ENCODE measurements around the gene RBCK1. TPM values are rescaled to one million over a fixed set of nuclear protein-coding genes. Genes with fewer than 3 reads are reported as not detected.

Gene RBCK1
- 73.1 and 104 TPM in 2 replicates for total RNA-seq

- Histone ChIP-seq H3K27me3 (ENCODE audit: insufficient read depth, low read length) (no peaks in the 10 kb centered on the region), H2AFZ (ENCODE audit: low read length) (peak within 1 kb of the TSS; percentile 99), H3K36me3 (ENCODE audit: insufficient read depth, low read length) (peaks cover 23% of the 10 kb centered on the region), H3K79me2 (ENCODE audit: insufficient read depth, low read length) (peaks cover 48% of the 10 kb centered on the region), H3K9me3 (ENCODE audit: low read depth, low read length) (no peaks in the 10 kb centered on the region), H3K4me3 (ENCODE audit: insufficient read depth, low read length) (peak within 1 kb of the TSS; percentile 95), H3K27ac (ENCODE audit: low read depth, low read length) (peak within 1 kb of the TSS; percentile 86), H3K4me2 (ENCODE audit: insufficient read depth, low read length) (peak within 1 kb of the TSS; percentile 96), H4K20me1 (ENCODE audit: insufficient read depth, low read length) (peaks cover 20% of the 10 kb centered on the region), H3K4me1 (ENCODE audit: insufficient read depth, low read length) (peaks cover 19% of the 10 kb centered on the region)
- DNase-seq (ENCODE audit: insufficient read length, low spot score, missing footprints), result peak; percentile 100
- TF ChIP-seq, protein P1, sequence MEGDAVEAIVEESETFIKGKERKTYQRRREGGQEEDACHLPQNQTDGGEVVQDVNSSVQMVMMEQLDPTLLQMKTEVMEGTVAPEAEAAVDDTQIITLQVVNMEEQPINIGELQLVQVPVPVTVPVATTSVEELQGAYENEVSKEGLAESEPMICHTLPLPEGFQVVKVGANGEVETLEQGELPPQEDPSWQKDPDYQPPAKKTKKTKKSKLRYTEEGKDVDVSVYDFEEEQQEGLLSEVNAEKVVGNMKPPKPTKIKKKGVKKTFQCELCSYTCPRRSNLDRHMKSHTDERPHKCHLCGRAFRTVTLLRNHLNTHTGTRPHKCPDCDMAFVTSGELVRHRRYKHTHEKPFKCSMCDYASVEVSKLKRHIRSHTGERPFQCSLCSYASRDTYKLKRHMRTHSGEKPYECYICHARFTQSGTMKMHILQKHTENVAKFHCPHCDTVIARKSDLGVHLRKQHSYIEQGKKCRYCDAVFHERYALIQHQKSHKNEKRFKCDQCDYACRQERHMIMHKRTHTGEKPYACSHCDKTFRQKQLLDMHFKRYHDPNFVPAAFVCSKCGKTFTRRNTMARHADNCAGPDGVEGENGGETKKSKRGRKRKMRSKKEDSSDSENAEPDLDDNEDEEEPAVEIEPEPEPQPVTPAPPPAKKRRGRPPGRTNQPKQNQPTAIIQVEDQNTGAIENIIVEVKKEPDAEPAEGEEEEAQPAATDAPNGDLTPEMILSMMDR (IDR thresholded peaks at IDR 0.05; ENCODE audit: extremely low read depth, low read depth, low read length), result no peak
Measured at GRCh38 chr20:407953-408842, at the start of gene RBCK1. TSS of gene RBCK1 (plus strand) at chr20:408299. CDS start at chr20:408758, 459 bp downstream.

DNA sequence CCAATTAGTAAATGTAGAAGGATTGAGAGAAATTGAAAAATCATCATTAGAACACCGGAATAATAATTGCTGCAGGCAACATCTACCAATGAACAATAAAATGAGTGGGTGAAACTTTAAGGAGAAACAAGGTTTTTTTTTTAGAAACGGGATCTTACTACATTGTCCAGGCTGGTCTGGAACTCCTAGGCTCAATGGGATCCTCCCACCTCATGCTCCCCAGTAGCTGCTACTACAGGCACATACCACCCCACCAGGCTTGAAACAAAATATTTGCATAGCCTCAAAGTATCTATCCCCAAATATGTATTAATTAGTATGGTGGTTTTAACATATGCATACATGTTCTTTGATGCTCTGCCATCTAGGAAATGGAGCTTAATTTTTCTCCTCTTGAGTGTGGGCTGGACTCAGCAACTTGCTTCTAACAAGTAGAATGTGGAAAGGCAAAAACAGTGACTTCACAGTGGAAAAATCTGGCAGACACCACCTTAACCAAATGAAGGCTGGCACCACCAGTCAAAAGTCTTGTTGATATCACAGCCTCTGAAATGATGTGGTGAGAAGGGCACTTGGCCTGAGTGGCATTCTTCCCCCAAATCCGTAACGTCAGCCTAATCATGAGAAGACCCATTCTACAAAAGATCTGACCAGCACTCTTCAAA lies 49.1 kb upstream of the RBCK1 start:
- Histone ChIP-seq H3K27ac (ENCODE audit: low read depth, low read length) (no peak overlapping the region), H3K27me3 (ENCODE audit: insufficient read depth, low read length) (no peaks in the 10 kb centered on the region), H3K4me2 (ENCODE audit: insufficient read depth, low read length) (no peak overlapping the region), H3K79me2 (ENCODE audit: insufficient read depth, low read length) (no peaks in the 10 kb centered on the region), H2AFZ (ENCODE audit: low read length) (no peak overlapping the region), H3K4me3 (ENCODE audit: insufficient read depth, low read length) (no peak overlapping the region), H3K4me1 (ENCODE audit: insufficient read depth, low read length) (peaks cover 18% of the 10 kb centered on the region), H3K9me3 (ENCODE audit: low read depth, low read length) (no peaks in the 10 kb centered on the region), H3K36me3 (ENCODE audit: insufficient read depth, low read length) (no peaks in the 10 kb centered on the region), H4K20me1 (ENCODE audit: insufficient read depth, low read length) (peaks cover 3% of the 10 kb centered on the region)
- TF ChIP-seq, protein P1 (IDR thresholded peaks at IDR 0.05; ENCODE audit: extremely low read depth, low read depth, low read length), result no peak
- DNase-seq (ENCODE audit: insufficient read length, low spot score, missing footprints), result no peak

- TF ChIP-seq, protein P1 (IDR thresholded peaks at IDR 0.05; ENCODE audit: extremely low read depth, low read depth, low read length), result no peak
- Histone ChIP-seq H3K4me3 (ENCODE audit: insufficient read depth, low read length) (no peak overlapping the region), H3K9me3 (ENCODE audit: low read depth, low read length) (no peaks in the 10 kb centered on the region), H3K36me3 (ENCODE audit: insufficient read depth, low read length) (no peaks in the 10 kb centered on the region), H3K27ac (ENCODE audit: low read depth, low read length) (no peak overlapping the region), H3K4me1 (ENCODE audit: insufficient read depth, low read length) (peaks cover 18% of the 10 kb centered on the region), H3K4me2 (ENCODE audit: insufficient read depth, low read length) (no peak overlapping the region), H4K20me1 (ENCODE audit: insufficient read depth, low read length) (no peaks in the 10 kb centered on the region), H3K79me2 (ENCODE audit: insufficient read depth, low read length) (no peaks in the 10 kb centered on the region), H3K27me3 (ENCODE audit: insufficient read depth, low read length) (no peaks in the 10 kb centered on the region), H2AFZ (ENCODE audit: low read length) (no peak overlapping the region)
- no peak for DNase-seq (ENCODE audit: insufficient read length, low spot score, missing footprints)
Measured at GRCh38 chr20:361561-361960, 46.5 kb upstream of the RBCK1 start.
